OCI-LY1 (cell line): ENCODE data around the gene CTSD.

Experiments
- H2AFZ ChIP-seq: fragments of 200-600 bp; sonication (generic), shearing (Covaris generic); 2 replicates; pipeline ENCODE4 v1.6.0; 2014; ENCODE audit warnings: antibody characterized with exemption, mild to moderate bottlenecking, low read length
- H3F3A ChIP-seq: fragments of 200-600 bp; sonication (generic), shearing (Covaris generic); 2 replicates; pipeline ENCODE4 v1.6.0; 2014; ENCODE audit warnings: mild to moderate bottlenecking, antibody characterized with exemption, low read length, moderate library complexity; ENCODE audit not compliant: insufficient read depth
- H3K27ac ChIP-seq: fragments of 200-600 bp; sonication (generic); 2 replicates; pipeline ENCODE4 v1.5.1; 2014; ENCODE audit warnings: low read length, mixed run types, mild to moderate bottlenecking, low read depth; ENCODE audit not compliant: poor library complexity, severe bottlenecking
- H3K27me3 ChIP-seq: fragments of 200-600 bp; sonication (generic); 2 replicates; pipeline ENCODE4 v1.6.0; 2014; ENCODE audit warnings: antibody characterized with exemption, mild to moderate bottlenecking, low read length, moderate library complexity; ENCODE audit not compliant: insufficient read depth
- H3K36me3 ChIP-seq: fragments of 200-600 bp; sonication (generic); 2 replicates; pipeline ENCODE4 v1.6.1; 2014; ENCODE audit warnings: mild to moderate bottlenecking, antibody characterized with exemption, low read length, moderate library complexity, mixed read lengths; ENCODE audit not compliant: insufficient read depth
- H3K4me1 ChIP-seq: fragments of 200-600 bp; sonication (generic); 2 replicates; pipeline ENCODE4 v1.5.1; 2014; ENCODE audit warnings: mild to moderate bottlenecking, low read length, moderate library complexity; ENCODE audit not compliant: insufficient read depth, severe bottlenecking
- H3K4me2 ChIP-seq: fragments of 200-600 bp; sonication (generic), shearing (Covaris generic); 2 replicates; pipeline ENCODE4 v1.6.1; 2014; ENCODE audit warnings: low read length
- H3K4me3 ChIP-seq: fragments of 200-600 bp; sonication (generic); 2 replicates; pipeline ENCODE4 v1.5.1; 2014; ENCODE audit warnings: low read length, low read depth, mild to moderate bottlenecking, mixed read lengths; ENCODE audit not compliant: poor library complexity, severe bottlenecking
- H3K79me2 ChIP-seq: fragments of 200-600 bp; shearing (Covaris generic); 2 replicates; pipeline ENCODE4 v1.6.1; 2016; ENCODE audit warnings: mixed run types, low read length, mixed read lengths; ENCODE audit not compliant: insufficient read depth
- H3K9ac ChIP-seq: fragments of 200-600 bp; sonication (generic), shearing (Covaris generic); 2 replicates; pipeline ENCODE4 v1.6.1; 2014; ENCODE audit warnings: mild to moderate bottlenecking, low read length, mixed read lengths
- H3K9me2 ChIP-seq: fragments of 200-600 bp; sonication (generic), shearing (Covaris generic); 2 replicates; pipeline ENCODE4 v1.6.1; 2014; ENCODE audit warnings: low read depth, mild to moderate bottlenecking, low read length, mixed read lengths
- H3K9me3 ChIP-seq: fragments of 200-600 bp; shearing (Covaris generic); 2 replicates; pipeline ENCODE4 v1.6.1; 2014; ENCODE audit warnings: low read length, mixed read lengths
- H4K20me1 ChIP-seq: fragments of 200-600 bp; sonication (generic), shearing (Covaris generic); 2 replicates; pipeline ENCODE4 v1.6.0; 2016; ENCODE audit warnings: mild to moderate bottlenecking, low read length; ENCODE audit not compliant: insufficient read depth
- CTCF ChIP-seq: fragments of 200-600 bp; sonication (generic), shearing (Covaris generic); IDR thresholded peaks from 2 replicates; pipeline ENCODE4 v1.5.1; 2017; ENCODE audit warnings: mild to moderate bottlenecking, antibody characterized with exemption, low read length, moderate library complexity, mixed read lengths
- EZH2 ChIP-seq: fragments of 200-600 bp; sonication (generic), shearing (Covaris generic); IDR thresholded peaks from 2 replicates; pipeline ENCODE4 v1.8.0; 2017; ENCODE audit warnings: borderline replicate concordance, mixed run types, mild to moderate bottlenecking, antibody characterized with exemption, low read length, moderate library complexity, mixed read lengths

CTSD gene

GRCh38 chr11:1752907-1753228 is 10.9 kb downstream of the CTSD start:
- Histone ChIP-seq H2AFZ (no peak overlapping the region), H3K4me3 (no peak overlapping the region), H3K79me2 (no peaks in the 10 kb centered on the region), H3K4me1 (no peaks in the 10 kb centered on the region), H3K9me2 (no peaks in the 10 kb centered on the region), H3K27ac (no peak overlapping the region), H3K4me2 (no peak overlapping the region), H3K36me3 (no peaks in the 10 kb centered on the region; the same call in 1 of the 2 replicates), H3F3A (no peaks in the 10 kb centered on the region), H3K9me3 (no peaks in the 10 kb centered on the region), H3K9ac (no peak overlapping the region), H4K20me1 (no peaks in the 10 kb centered on the region), H3K27me3 (no peaks in the 10 kb centered on the region)
- no peak for TF ChIP-seq CTCF
- no peak for TF ChIP-seq EZH2

GRCh38 chr11:1751999-1752906 is 11.5 kb downstream of the CTSD start:
- TF ChIP-seq EZH2 (no peak), CTCF (no peak)
- Histone ChIP-seq H3K9ac (no peak overlapping the region), H3K4me2 (no peak overlapping the region), H3K79me2 (no peaks in the 10 kb centered on the region), H3K4me1 (no peaks in the 10 kb centered on the region), H3K9me3 (no peaks in the 10 kb centered on the region), H3K27me3 (no peaks in the 10 kb centered on the region), H3K27ac (no peak overlapping the region), H2AFZ (no peak overlapping the region), H4K20me1 (no peaks in the 10 kb centered on the region), H3F3A (no peaks in the 10 kb centered on the region), H3K9me2 (no peaks in the 10 kb centered on the region), H3K4me3 (no peak overlapping the region), H3K36me3 (no peaks in the 10 kb centered on the region; the same call in 1 of the 2 replicates)

- no peak overlapping the region for H3K9ac ChIP-seq
- no peaks in the 10 kb centered on the region for H3K4me1 ChIP-seq
- H4K20me1 ChIP-seq, result no peaks in the 10 kb centered on the region
- no peak overlapping the region for H2AFZ ChIP-seq
- no peak overlapping the region for H3K4me2 ChIP-seq
- H3K9me2 ChIP-seq, result no peaks in the 10 kb centered on the region
- H3K27ac ChIP-seq, result no peak overlapping the region
- no peaks in the 10 kb centered on the region for H3K27me3 ChIP-seq
- H3F3A ChIP-seq, result no peaks in the 10 kb centered on the region
- H3K79me2 ChIP-seq, result no peaks in the 10 kb centered on the region
- H3K4me3 ChIP-seq, result no peak overlapping the region
- H3K36me3 ChIP-seq, result no peaks in the 10 kb centered on the region; the same call in 1 of the 2 replicates
- TF ChIP-seq EZH2, result no peak
- no peak for TF ChIP-seq CTCF
- H3K9me3 ChIP-seq, result no peaks in the 10 kb centered on the region
These were observed 12.2 kb downstream of the CTSD start for GRCh38 chr11:1751531-1751921.
